NCI-H524 treated with DMSO at 0.1 percent for 48 hours (cell line): ENCODE data around the gene MYL1.

Experiments
- DNase-seq: peaks from one replicate; lab custom pipeline; 2025; lab: John Stamatoyannopoulos, UW

The MYL1 gene

GRCh38 chr2:210267698-210268097 is 47.3 kb downstream of the MYL1 start:
- no peak for DNase-seq

GRCh38 chr2:210264282-210264681 is 50.7 kb downstream of the MYL1 start:
- DNase-seq = no peak

GRCh38 chr2:210263841-210264240 is 51.1 kb downstream of the MYL1 start:
- no peak for DNase-seq

- no peak for DNase-seq
Observed at GRCh38 chr2:210262036-210262435, 52.9 kb downstream of the MYL1 start.

GRCh38 chr2:210259687-210260086 is 55.3 kb downstream of the MYL1 start:
- DNase-seq = no peak

- no peak for DNase-seq
Observed at GRCh38 chr2:210252699-210253606, 62.0 kb downstream of the MYL1 start.

GRCh38 chr2:210250622-210251021 is 64.4 kb downstream of the MYL1 start:
- DNase-seq = no peak
